ENCODE data around the gene BTBD9. TPM values are rescaled to one million over a fixed set of nuclear protein-coding genes. Genes with fewer than 3 reads are reported as not detected.

BTBD9 gene
- polyA plus RNA-seq, 2 of the 4 experiments (the other 2 are of a cell fraction): 2.3 to 4.6 TPM

DNA sequence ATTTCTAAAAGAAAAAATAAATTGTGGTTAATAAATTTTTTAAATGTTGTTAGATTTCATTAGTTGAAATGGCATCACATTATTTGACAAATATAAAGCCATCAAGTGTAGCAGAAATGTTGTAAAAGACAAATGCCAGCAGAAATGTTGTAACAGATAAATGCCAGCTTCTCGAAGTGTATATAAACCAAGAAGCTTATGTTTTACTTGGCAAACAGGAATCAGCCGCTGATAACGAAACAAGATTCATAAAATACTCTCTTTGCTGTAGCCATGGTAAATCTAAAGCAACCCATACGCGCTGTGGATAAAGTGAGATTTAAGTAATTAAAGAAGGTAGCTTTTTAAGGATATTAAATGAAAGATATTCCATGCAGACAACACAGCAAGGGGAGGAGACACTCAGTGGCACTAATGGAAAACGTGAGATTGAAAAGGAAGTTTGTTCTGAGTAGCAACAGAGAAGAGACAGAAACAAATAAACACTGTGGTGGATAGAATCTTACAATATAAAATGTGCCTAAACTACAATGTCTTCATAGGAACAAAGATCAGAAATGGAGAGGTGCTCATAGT is 29.6 kb downstream of the BTBD9 start:
- FAIRE-seq (no peak), ATAC-seq (no peak), DNase-seq (ENCODE audit: low read depth in 1 of 2, low spot score in 1 of 2) (no peak)
- no peaks in the 10 kb centered on the region for H3K9me3 ChIP-seq
- H3K27ac ChIP-seq: no peak overlapping the region
- TF ChIP-seq HOXB13 (CRISPR knock-in tag; IDR thresholded peaks at IDR 0.05; ENCODE audit: low read depth) (no peak), MAFK (IDR thresholded peaks at IDR 0.05; ENCODE audit: partially characterized antibody) (no peak), MYC (IDR thresholded peaks at IDR 0.05; ENCODE audit: borderline replicate concordance, low read length) (no peak), CEBPB (IDR thresholded peaks at IDR 0.05) (no peak), CTCF (IDR thresholded peaks at IDR 0.05) (no peak), RNF2 (IDR thresholded peaks at IDR 0.05; ENCODE audit: borderline replicate concordance, low read depth) (no peak), HMGXB4 (CRISPR knock-in tag; IDR thresholded peaks at IDR 0.05; ENCODE audit: borderline replicate concordance) (no peak)
- H3K4me3 ChIP-seq: no peak overlapping the region
- no peak overlapping the region for H3K4me2 ChIP-seq
- WGBS (ENCODE audit: missing lambda C conversion rate): 81% methylated on average over 6 of the region's 6 CpGs
- ChIA-PET CTCF (interaction anchor here (0.8 to 1.1 kb wide), 2 partner anchors 23 to 53 kb away, joined by 3 read pairs; no protein-coding TSS in a partner anchor), POLR2A (no interaction called here)
- H3K4me1 ChIP-seq: no peaks in the 10 kb centered on the region

DNA sequence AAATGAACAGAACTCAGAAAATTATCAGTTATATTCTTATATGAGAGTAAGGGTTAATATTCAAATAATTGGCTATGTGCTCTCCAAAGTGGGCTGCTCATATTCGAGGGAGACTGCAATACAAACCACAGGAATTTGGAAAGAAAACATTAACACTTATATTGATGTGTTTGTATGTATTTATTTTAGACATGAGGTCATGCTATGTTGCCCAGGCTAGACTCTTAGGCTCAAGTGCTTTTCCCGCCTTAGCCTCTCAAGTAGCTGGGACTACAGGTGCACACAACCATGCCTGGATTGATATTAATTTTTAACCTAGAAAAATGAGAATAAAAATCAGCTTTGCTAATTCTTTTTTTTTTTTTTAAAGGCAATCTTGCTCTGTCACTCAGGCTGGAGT is 35.0 kb downstream of the BTBD9 start:
- ATAC-seq (no peak), FAIRE-seq (no peak), DNase-seq (ENCODE audit: low read depth in 1 of 2, low spot score in 1 of 2) (peak in 1 of 2 experiments; percentile 3)
- Histone ChIP-seq H3K4me2 (no peak overlapping the region), H3K4me1 (no peaks in the 10 kb centered on the region), H3K27ac (no peak overlapping the region), H3K4me3 (no peak overlapping the region), H3K9me3 (no peaks in the 10 kb centered on the region)
- 47% methylated on average over 2 of the region's 2 CpGs for WGBS (ENCODE audit: missing lambda C conversion rate)
- TF ChIP-seq POLR2AphosphoS2 (conservative IDR thresholded peaks at IDR 0.05; ENCODE audit: low read length): no peak
- TF ChIP-seq MAZ (IDR thresholded peaks at IDR 0.05; ENCODE audit: borderline replicate concordance, low read depth, low read length): no peak
- TF ChIP-seq HMGXB4 (CRISPR knock-in tag; IDR thresholded peaks at IDR 0.05; ENCODE audit: borderline replicate concordance): no peak
- TF ChIP-seq RCOR1 (IDR thresholded peaks at IDR 0.05; ENCODE audit: low read depth, low read length): no peak
- TF ChIP-seq TP53 (CRISPR knock-in tag; IDR thresholded peaks at IDR 0.05): no peak
- TF ChIP-seq FOSB (CRISPR knock-in tag; IDR thresholded peaks at IDR 0.05): no peak
- TF ChIP-seq CBX2 (IDR thresholded peaks at IDR 0.05; ENCODE audit: borderline replicate concordance, low read depth): no peak
- no peak for TF ChIP-seq MAX (IDR thresholded peaks at IDR 0.05)
- TF ChIP-seq SMC3 (IDR thresholded peaks at IDR 0.05): no peak
- no peak for TF ChIP-seq EP300 (IDR thresholded peaks at IDR 0.05)
- no peak for TF ChIP-seq ZSCAN20 (CRISPR knock-in tag; IDR thresholded peaks at IDR 0.05)
- ChIA-PET POLR2A (no interaction called here), CTCF (no interaction called here)

GRCh38 chr6:38603966-38604365 is 35.8 kb downstream of the BTBD9 start:
- H3K27ac ChIP-seq: no peak overlapping the region
- H3K4me1 ChIP-seq: no peaks in the 10 kb centered on the region
- FAIRE-seq (no peak), ATAC-seq (no peak), DNase-seq (ENCODE audit: low read depth in 1 of 2, low spot score in 1 of 2) (no peak)
- WGBS (ENCODE audit: missing lambda C conversion rate): 69% methylated on average over 3 of the region's 3 CpGs
- H3K4me3 ChIP-seq: no peak overlapping the region
- ChIA-PET CTCF (no interaction called here), POLR2A (no interaction called here)
- TF ChIP-seq FOSL2 (IDR thresholded peaks at IDR 0.05) (no peak), FOSL2 (CRISPR knock-in tag; IDR thresholded peaks at IDR 0.05) (no peak), POLR2AphosphoS2 (conservative IDR thresholded peaks at IDR 0.05; ENCODE audit: low read length) (no peak), ESRRA (IDR thresholded peaks at IDR 0.05; ENCODE audit: borderline replicate concordance, low read length) (no peak), CEBPB (IDR thresholded peaks at IDR 0.05) (no peak), USF2 (IDR thresholded peaks at IDR 0.05) (no peak), POLR2A (IDR thresholded peaks at IDR 0.05; ENCODE audit: low read length) (no peak), E2F6 (IDR thresholded peaks at IDR 0.05; ENCODE audit: borderline replicate concordance, low read depth) (no peak), FOSB (CRISPR knock-in tag; IDR thresholded peaks at IDR 0.05) (no peak), ZSCAN20 (CRISPR knock-in tag; IDR thresholded peaks at IDR 0.05) (no peak), HOXB5 (CRISPR knock-in tag; IDR thresholded peaks at IDR 0.05) (no peak)
- H3K9me3 ChIP-seq: no peaks in the 10 kb centered on the region
- H3K4me2 ChIP-seq: no peak overlapping the region

All from A549 (cell line).